MCF 10A (cell line): Measurements from ENCODE around the gene ESRRB. TPM values are rescaled to one million over a fixed set of nuclear protein-coding genes. Genes with fewer than 3 reads are reported as not detected.
A peak's percentile ranks its signal among the peaks of the same experiment; 100 is the strongest.

Source experiments
- BruUV-seq: library from RNA; stranded (reverse); fragments of 400-500 nt; replicated peaks from 2 replicates; lab custom pipeline; 2021; lab: Mats Ljungman, UMichigan
- CTCF ChIA-PET: fragments of 300-600 bp; sonication (Branson Sonifier 250); formaldehyde crosslinking; extraction: SDS; loops from one replicate; lab custom pipeline; 2021; ENCODE audit warnings: antibody characterized with exemption, inconsistent platforms; lab: Yijun Ruan, JAX
- POLR2A ChIA-PET: fragments of 300-600, 350-650 bp; sonication (Branson Sonifier 250); formaldehyde crosslinking; extraction: SDS; loops from one replicate; lab custom pipeline; 2020; ENCODE audit warnings: antibody characterized with exemption, inconsistent platforms; lab: Yijun Ruan, JAX
- DNase-seq: peaks from one replicate; pipeline ENCODE4 v3.0.0-alpha.2; 2018; ENCODE audit not compliant: unreplicated experiment
- H3K27ac Mint-ChIP-seq: one replicate; pipeline ENCODE4 v1.8.0; 2022; ENCODE audit warnings: mild to moderate bottlenecking, low read depth, mixed read lengths; ENCODE audit not compliant: unreplicated experiment
- H3K27me3 Mint-ChIP-seq: one replicate; pipeline ENCODE4 v1.8.0; 2022; ENCODE audit warnings: mixed read lengths; ENCODE audit not compliant: insufficient read depth, unreplicated experiment
- H3K36me3 Mint-ChIP-seq: one replicate; pipeline ENCODE4 v1.8.0; 2022; ENCODE audit warnings: mild to moderate bottlenecking, moderate library complexity, mixed read lengths; ENCODE audit not compliant: insufficient read depth, unreplicated experiment
- H3K4me1 Mint-ChIP-seq: one replicate; pipeline ENCODE4 v1.8.0; 2022; ENCODE audit warnings: mixed read lengths; ENCODE audit not compliant: insufficient read depth, unreplicated experiment
- H3K4me3 Mint-ChIP-seq: one replicate; pipeline ENCODE4 v1.8.0; 2022; ENCODE audit warnings: mild to moderate bottlenecking, moderate library complexity, mixed read lengths; ENCODE audit not compliant: unreplicated experiment
- H3K9me3 Mint-ChIP-seq: one replicate; pipeline ENCODE4 v1.8.0; 2022; ENCODE audit warnings: mixed read lengths; ENCODE audit not compliant: unreplicated experiment
- CTCF ChIP-seq: fragments of 200-600 bp; IDR thresholded peaks from one replicate; pipeline ENCODE4 v1.8.0; 2022; ENCODE audit warnings: antibody characterized with exemption, mild to moderate bottlenecking; ENCODE audit not compliant: unreplicated experiment
- intact Hi-C: fragments of 100-400 bp; cut with micrococcal nuclease; formaldehyde crosslinking; loops from 2 replicates; pipeline ENCODE4 v1.14.1; 2022
- total RNA-seq: library from RNA; stranded (reverse); gene quantifications from 2 replicates; pipeline ENCODE4 v1.2.3, GENCODE V29; 2022

Gene ESRRB
- total RNA-seq, 1 experiment from 2014 or later = 0.23 TPM

DNA sequence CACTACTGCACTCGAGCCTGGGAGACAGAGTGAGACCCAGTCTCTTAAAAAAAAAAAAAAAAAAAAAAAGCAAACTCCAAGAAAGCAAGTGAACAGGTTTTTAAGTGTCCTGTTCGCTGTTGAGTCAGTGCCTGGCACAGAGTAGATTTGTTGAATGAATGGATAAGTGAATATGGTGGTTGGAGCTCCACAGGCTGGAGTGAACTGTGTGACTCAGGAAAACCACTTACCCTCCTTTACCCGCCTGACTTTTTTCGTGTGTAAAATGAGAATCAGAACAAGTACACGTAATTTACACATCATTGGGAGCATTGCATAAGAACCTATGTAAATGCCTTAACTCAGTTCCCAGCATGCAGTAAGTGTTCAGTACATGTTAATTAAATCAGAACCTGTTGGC, 24.0 kb upstream of the ESRRB start:
- CTCF ChIA-PET = interaction anchor here (0.6 to 2.0 kb wide), 6 partner anchors 16 to 328 kb away, joined by 3 to 7 read pairs (median 3); no protein-coding TSS in a partner anchor
- intact Hi-C loops = loop anchor here (1.0 kb wide), 1 partner anchor 301 kb away; no protein-coding TSS in a partner anchor
- Mint-ChIP-seq H3K27me3 (peaks cover 22% of the 10 kb centered on the region), H3K9me3 (no peaks in the 10 kb centered on the region), H3K4me3 (no peak overlapping the region), H3K36me3 (no peaks in the 10 kb centered on the region), H3K4me1 (no peaks in the 10 kb centered on the region), H3K27ac (no peak overlapping the region)
- no TSS peak for BruUV-seq
- POLR2A ChIA-PET = no interaction called here
- DNase-seq = no peak
- no peak for TF ChIP-seq CTCF

DNA sequence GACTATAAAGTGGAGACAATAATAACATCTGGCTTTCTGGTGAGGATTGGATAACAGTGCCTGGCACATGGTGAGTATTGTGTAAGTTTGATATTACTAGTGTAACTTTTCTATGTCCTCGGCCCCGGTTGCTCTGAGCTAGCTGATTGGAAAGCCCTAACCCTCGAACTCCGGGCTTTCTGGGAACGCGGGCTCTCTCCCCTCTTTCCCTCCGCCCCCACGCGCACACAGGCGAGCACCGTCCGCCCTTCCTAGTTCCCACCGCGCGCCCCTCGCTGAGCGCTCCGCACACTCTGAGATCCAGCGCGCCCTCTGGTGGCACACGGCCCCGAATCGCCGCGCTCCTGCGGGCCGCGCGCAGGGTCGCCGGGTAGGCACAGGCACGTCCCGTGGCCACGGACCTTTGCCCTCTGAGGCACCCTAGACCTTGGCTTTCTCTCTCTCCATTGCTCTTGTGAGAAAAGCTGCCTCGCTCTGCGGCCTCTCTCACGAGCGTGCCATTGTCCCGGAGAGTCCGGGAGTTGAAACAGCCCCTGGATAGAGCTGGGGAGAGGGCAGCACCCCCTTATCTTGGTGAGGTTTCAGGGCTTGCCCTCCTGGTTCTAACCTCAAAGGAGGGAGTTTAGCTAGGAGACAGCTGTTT, 23.2 kb upstream of the ESRRB start:
- TF ChIP-seq CTCF = peak; percentile 64
- no peaks in the 10 kb centered on the region for H3K9me3 Mint-ChIP-seq
- CTCF ChIA-PET = interaction anchor here (0.7 to 2.0 kb wide), 5 partner anchors 16 to 319 kb away, joined by 3 to 7 read pairs (median 3); no protein-coding TSS in a partner anchor
- POLR2A ChIA-PET = no interaction called here
- H3K4me3 Mint-ChIP-seq = peak overlapping the region; percentile 58
- no peak overlapping the region for H3K27ac Mint-ChIP-seq
- no TSS peak for BruUV-seq
- H3K4me1 Mint-ChIP-seq = no peaks in the 10 kb centered on the region
- no peak for DNase-seq
- no peaks in the 10 kb centered on the region for H3K36me3 Mint-ChIP-seq
- peaks cover 30% of the 10 kb centered on the region for H3K27me3 Mint-ChIP-seq
- intact Hi-C loops = loop anchor here (1.0 kb wide), 1 partner anchor 301 kb away; no protein-coding TSS in a partner anchor

DNA sequence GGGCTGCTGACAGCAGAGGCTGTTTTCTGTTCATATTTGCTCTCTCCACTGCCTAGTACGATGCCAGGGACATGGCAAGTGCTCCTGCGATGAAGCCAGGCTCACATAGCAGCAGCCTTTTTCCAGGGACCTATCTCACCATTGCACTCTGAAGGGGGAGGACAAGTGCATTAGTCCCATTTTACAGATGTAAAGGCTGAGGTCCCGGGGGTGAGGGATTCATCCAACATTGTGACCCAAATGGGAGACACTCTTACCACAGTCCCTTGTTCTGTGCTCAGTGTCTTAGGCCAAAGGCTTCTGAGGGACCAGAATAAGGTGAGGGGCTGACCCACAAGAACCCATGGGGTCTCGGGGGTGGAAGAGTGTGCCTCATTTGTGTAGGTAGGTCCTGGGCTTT, 21.6 kb upstream of the ESRRB start:
- Mint-ChIP-seq H3K4me3 (no peak overlapping the region), H3K4me1 (no peaks in the 10 kb centered on the region), H3K27me3 (peaks cover 43% of the 10 kb centered on the region), H3K36me3 (no peaks in the 10 kb centered on the region), H3K9me3 (no peaks in the 10 kb centered on the region), H3K27ac (no peak overlapping the region)
- no TSS peak for BruUV-seq
- ChIA-PET POLR2A (no interaction called here), CTCF (no interaction called here)
- intact Hi-C loops = no loop called here
- TF ChIP-seq CTCF = no peak
- DNase-seq = no peak

GRCh38 chr14:76355771-76356170, 20.2 kb upstream of the ESRRB start:
- BruUV-seq = no TSS peak
- intact Hi-C loops = no loop called here
- Mint-ChIP-seq H3K27ac (no peak overlapping the region), H3K4me1 (no peaks in the 10 kb centered on the region), H3K4me3 (no peak overlapping the region), H3K36me3 (no peaks in the 10 kb centered on the region), H3K9me3 (no peaks in the 10 kb centered on the region), H3K27me3 (peaks cover 58% of the 10 kb centered on the region)
- no peak for TF ChIP-seq CTCF
- POLR2A ChIA-PET = no interaction called here
- CTCF ChIA-PET = interaction anchor here (0.6 kb wide), 1 partner anchor 216 kb away, joined by 4 read pairs; no protein-coding TSS in a partner anchor
- no peak for DNase-seq
